Adrenal gland (tissue), 12 donors: Measurements from ENCODE around the gene PRKCH. TPM values are rescaled to one million over a fixed set of nuclear protein-coding genes. Genes with fewer than 3 reads are reported as not detected.

ENCODE experiments used
- DNase-seq, 7 donors: peaks; one replicate each; pipeline ENCODE4 v3.0.0-alpha.2; 2019 to 2020
- H3K27ac ChIP-seq, 5 donors: fragments of 200-600 bp; sonication (generic) in 4 of 5; 1 replicate in 3 of 5; 2 replicates in 2 of 5; pipeline versions ENCODE4 v1.5.1 to v1.8.0; 2016 to 2020; ENCODE audit warnings: mild to moderate bottlenecking in 1 of 5
- H3K27me3 ChIP-seq: fragments of 200-600 bp; 2 replicates; pipeline ENCODE4 v1.8.0; 2021
- H3K36me3 ChIP-seq, 2 donors: fragments of 200-600 bp; replicated peaks in 1 of 2; 1 replicate in 1 of 2; 2 replicates in 1 of 2; pipeline versions ENCODE4 v1.5.1 to v1.8.0; 2018 to 2022
- H3K4me1 ChIP-seq, 2 donors: fragments of 200-600 bp; replicated peaks in 1 of 2; 1 replicate in 1 of 2; 2 replicates in 1 of 2; pipeline versions ENCODE4 v1.5.1 to v1.8.0; 2018 to 2021
- H3K4me3 ChIP-seq, 4 donors: fragments of 200-600 bp; sonication (generic) in 3 of 4; one replicate each; pipeline ENCODE4 v1.5.1; 2016 to 2018
- H3K9me3 ChIP-seq, 3 donors: fragments of 200-600 bp; sonication (generic) in 1 of 3; replicated peaks in 1 of 3; 1 replicate in 2 of 3; 2 replicates in 1 of 3; pipeline versions ENCODE4 v1.5.1 to v1.8.0; 2016 to 2021
- POLR2A ChIP-seq, 2 donors: fragments of 450-650 bp; IDR thresholded peaks; one replicate each; pipeline ENCODE4 v1.6.1; 2017; ENCODE audit warnings: antibody characterized with exemption in 2 of 2, mild to moderate bottlenecking in 2 of 2, moderate library complexity in 1 of 2
- WGBS, 4 donors: extraction: QIAGEN DNeasy Blood & Tissue Kit in 2 of 4; methylation state at CpG; one replicate each; pipeline versions ENCODE4 v1.1.5 to v1.1.7; 2013 to 2017; 5-methylcytosine and 5-hydroxymethylcytosine counted together
- intact Hi-C, 2 donors: fragments of 100-400 bp; cut with DNase I; formaldehyde crosslinking; loops; one replicate each; pipeline versions ENCODE4 v1.14.1 to v1.15.0; 2022 to 2023
- polyA plus RNA-seq, 3 donors: library from polyadenylated mRNA; stranded (reverse); fragments of 200-250 nt in 2 of 3; fragments of 350-450 nt in 1 of 3; fragmentation: Illumina TruSeq in 1 of 3; extraction: RNeasy Lipid Tissue Mini Kit (QIAGEN cat#74804) in 1 of 3; gene quantifications; one replicate each; pipeline ENCODE4 v1.2.3, GENCODE V29; 2013 to 2014
- total RNA-seq, 9 donors: library from RNA; depleted of rRNA in 4 of 9; stranded (reverse); fragments of >200 nt in 4 of 9; fragments of 120-200 nt in 1 of 9; fragmentation: NEBNext Ultra II Directional in 1 of 9; extraction: Animal tissue kit (Norgen Biotek cat#: 25700) in 1 of 9; gene quantifications; one replicate each; pipeline versions ENCODE4 v1.1.0 to v1.2.4, GENCODE V29; 2013 to 2023
- TF ChIP-seq, protein P1 (sequence below), 6 experiments: fragments of 450-650 bp in 4 of 6; fragments of 200-600 bp in 2 of 6; sonication (generic) in 1 of 6; IDR thresholded peaks; 1 replicate in 5 of 6; 2 replicates in 1 of 6; pipeline versions ENCODE4 v1.5.1 to v1.8.0; 2016 to 2021; ENCODE audit warnings: antibody characterized with exemption in 6 of 6, mild to moderate bottlenecking in 2 of 6, moderate library complexity in 1 of 6
- donor health status: healthy with polysubstance abuse.
- donor health status: Bipolar disorder and iron deficiency.
- donor health status: DM: yes; HTN: yes; CAD: no.
- donor health status: DM: no; HTN: no; CAD: no.
- donor health status: DM: no; HTN: no; CAD: no.
- donor health status: DM: yes; HTN: yes; CAD: no.

The PRKCH gene
- total and polyA plus RNA-seq, 12 donors: 7.8 to 28.1 (median 17.0) TPM

DNA sequence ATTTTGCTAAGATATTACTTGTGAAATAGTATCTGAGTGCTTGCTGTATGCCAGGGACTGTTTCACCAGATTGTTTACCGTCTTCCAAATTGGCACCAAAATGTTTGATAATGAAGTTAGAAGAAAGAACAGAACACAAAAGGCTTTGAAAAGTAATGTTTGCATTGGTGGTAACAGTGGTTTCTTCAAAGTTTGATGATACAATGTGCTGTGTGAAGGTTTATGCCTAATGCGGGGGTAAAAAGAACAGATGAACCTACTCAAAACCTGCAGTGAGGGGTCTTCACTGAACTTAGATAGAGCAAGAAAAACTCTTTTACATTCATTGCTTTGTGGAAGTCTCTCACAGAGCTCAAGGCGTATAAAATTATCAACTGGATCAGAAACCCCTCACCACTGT, 76.2 kb downstream of the PRKCH start:
- TF ChIP-seq POLR2A (IDR thresholded peaks at IDR 0.05): no peak
- TF ChIP-seq, protein P1, sequence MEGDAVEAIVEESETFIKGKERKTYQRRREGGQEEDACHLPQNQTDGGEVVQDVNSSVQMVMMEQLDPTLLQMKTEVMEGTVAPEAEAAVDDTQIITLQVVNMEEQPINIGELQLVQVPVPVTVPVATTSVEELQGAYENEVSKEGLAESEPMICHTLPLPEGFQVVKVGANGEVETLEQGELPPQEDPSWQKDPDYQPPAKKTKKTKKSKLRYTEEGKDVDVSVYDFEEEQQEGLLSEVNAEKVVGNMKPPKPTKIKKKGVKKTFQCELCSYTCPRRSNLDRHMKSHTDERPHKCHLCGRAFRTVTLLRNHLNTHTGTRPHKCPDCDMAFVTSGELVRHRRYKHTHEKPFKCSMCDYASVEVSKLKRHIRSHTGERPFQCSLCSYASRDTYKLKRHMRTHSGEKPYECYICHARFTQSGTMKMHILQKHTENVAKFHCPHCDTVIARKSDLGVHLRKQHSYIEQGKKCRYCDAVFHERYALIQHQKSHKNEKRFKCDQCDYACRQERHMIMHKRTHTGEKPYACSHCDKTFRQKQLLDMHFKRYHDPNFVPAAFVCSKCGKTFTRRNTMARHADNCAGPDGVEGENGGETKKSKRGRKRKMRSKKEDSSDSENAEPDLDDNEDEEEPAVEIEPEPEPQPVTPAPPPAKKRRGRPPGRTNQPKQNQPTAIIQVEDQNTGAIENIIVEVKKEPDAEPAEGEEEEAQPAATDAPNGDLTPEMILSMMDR (IDR thresholded peaks at IDR 0.05): no peak
- no peak for DNase-seq
- 83 to 92% (median 90%) methylated on average over 3 of the region's 3 CpGs for WGBS, 4 donors
- Histone ChIP-seq H3K36me3 (no peaks in the 10 kb centered on the region), H3K27me3 (no peaks in the 10 kb centered on the region), H3K4me3 (no peak overlapping the region), H3K4me1 (no peaks in the 10 kb centered on the region), H3K9me3 (no peaks in the 10 kb centered on the region), H3K27ac (no peak overlapping the region)
- intact Hi-C loops: no loop called here

- H3K9me3 ChIP-seq: no peaks in the 10 kb centered on the region
- no peak for TF ChIP-seq POLR2A (IDR thresholded peaks at IDR 0.05)
- TF ChIP-seq, protein P1 (IDR thresholded peaks at IDR 0.05): no peak
- DNase-seq: no peak
- no peaks in the 10 kb centered on the region for H3K27me3 ChIP-seq
- H3K4me3 ChIP-seq: no peak overlapping the region
- H3K4me1 ChIP-seq: no peaks in the 10 kb centered on the region
- H3K36me3 ChIP-seq: no peaks in the 10 kb centered on the region
- 80 to 90% (median 82%) methylated on average over 2 of the region's 2 CpGs for WGBS, 4 donors
- no peak overlapping the region for H3K27ac ChIP-seq
- intact Hi-C loops: no loop called here
Observed at GRCh38 chr14:61398221-61398620, 76.8 kb downstream of the PRKCH start.

DNA sequence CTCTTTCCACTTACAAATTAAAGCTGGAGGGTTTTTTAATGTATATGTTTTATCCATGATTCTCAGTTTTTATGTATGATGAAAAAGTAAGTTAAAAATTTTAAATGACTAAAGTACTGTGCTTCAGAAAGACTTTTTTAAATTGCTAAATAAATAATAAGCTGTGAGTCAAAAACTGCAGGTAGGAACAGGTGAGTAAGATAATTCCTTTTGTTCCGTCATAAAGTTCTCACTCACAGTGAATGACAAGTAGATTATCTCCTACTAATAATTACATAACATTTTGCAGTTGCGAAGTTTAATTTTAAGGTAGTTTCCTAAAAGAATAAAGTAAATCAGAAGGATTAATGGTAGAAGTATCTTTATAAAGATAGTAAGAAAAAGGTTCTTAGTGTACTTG, 78.0 kb downstream of the PRKCH start:
- TF ChIP-seq, protein P1 (IDR thresholded peaks at IDR 0.05): no peak
- TF ChIP-seq POLR2A (IDR thresholded peaks at IDR 0.05): no peak
- no peak overlapping the region for H3K27ac ChIP-seq
- H3K27me3 ChIP-seq: no peaks in the 10 kb centered on the region
- intact Hi-C loops: no loop called here
- H3K9me3 ChIP-seq: no peaks in the 10 kb centered on the region
- H3K36me3 ChIP-seq: no peaks in the 10 kb centered on the region
- H3K4me3 ChIP-seq: no peak overlapping the region
- WGBS, 4 donors: 76 to 88% (median 85%) methylated on average over 2 of the region's 2 CpGs
- DNase-seq: no peak
- H3K4me1 ChIP-seq: no peaks in the 10 kb centered on the region

DNA sequence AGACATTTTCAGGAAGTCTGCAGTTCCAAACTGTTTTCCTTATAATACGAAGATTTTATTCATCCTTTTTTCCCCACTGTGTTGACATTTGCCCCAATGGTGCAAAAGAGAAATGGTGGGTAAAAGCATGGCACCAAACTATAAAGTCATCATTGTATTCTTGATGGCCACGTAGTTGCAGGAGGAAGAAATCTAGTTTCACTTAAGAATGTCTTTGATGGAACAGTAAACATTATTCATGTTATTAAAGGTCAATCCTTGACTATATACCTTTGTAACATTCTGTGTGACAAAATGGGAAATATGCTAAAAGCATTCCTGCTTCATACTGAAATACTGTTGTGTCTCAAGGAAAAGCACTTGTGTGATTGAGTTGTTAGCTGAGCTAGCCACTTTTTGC, 80.1 kb downstream of the PRKCH start:
- intact Hi-C loops: no loop called here
- Histone ChIP-seq H3K9me3 (no peaks in the 10 kb centered on the region), H3K4me1 (no peaks in the 10 kb centered on the region), H3K27ac (no peak overlapping the region), H3K27me3 (no peaks in the 10 kb centered on the region), H3K4me3 (no peak overlapping the region), H3K36me3 (no peaks in the 10 kb centered on the region)
- no peak for DNase-seq
- 78 to 81% (median 80%) methylated on average over 2 of the region's 2 CpGs for WGBS, 4 donors
- TF ChIP-seq, protein P1 (IDR thresholded peaks at IDR 0.05): no peak
- no peak for TF ChIP-seq POLR2A (IDR thresholded peaks at IDR 0.05)
